Measurements from ENCODE around the gene MPDZ.

GRCh38 chr9:13282998-13283397 lies 3.5 kb upstream of the MPDZ start:
- TF ChIP-seq CTCF (IDR thresholded peaks at IDR 0.05) (no peak), POLR2A (IDR thresholded peaks at IDR 0.05) (no peak)

Data from thyroid gland (tissue), 4 donors.